OCI-LY3 (cell line): ENCODE results near the gene RSBN1.

Source experiments
- CTCF ChIP-seq: fragments of 200-600, 300-600 bp; sonication (generic); IDR thresholded peaks from 2 replicates; pipeline ENCODE4 v1.5.1; 2014; ENCODE audit warnings: antibody characterized with exemption, low read length, low read depth
- EZH2phosphoT487 ChIP-seq: fragments of 200-600 bp; shearing (Covaris generic); IDR thresholded peaks from 2 replicates; pipeline ENCODE4 v1.6.1; 2018; ENCODE audit warnings: antibody characterized with exemption, mixed run types, low read depth

GRCh38 chr1:113805639-113806038 lies 6.6 kb downstream of the RSBN1 start:
- TF ChIP-seq CTCF (no peak), EZH2phosphoT487 (no peak)
